Activated CD8-positive, alpha-beta memory T cell treated with anti-CD3 and anti-CD28 coated beads, Interleukin-2, amount 50 U/mL, for 1 hour (primary cell): ENCODE results near the gene NBEA.
"Not testable (repeated sequence)": the region's sequence is repeated elsewhere in the genome, so short reads cannot be mapped to it uniquely, and the experiment has no call there.

Experiments used
- DNase-seq: peaks from one replicate; pipeline ENCODE4 v3.0.0-alpha.2; 2020; ENCODE audit errors: extremely low read depth

The NBEA gene

DNA sequence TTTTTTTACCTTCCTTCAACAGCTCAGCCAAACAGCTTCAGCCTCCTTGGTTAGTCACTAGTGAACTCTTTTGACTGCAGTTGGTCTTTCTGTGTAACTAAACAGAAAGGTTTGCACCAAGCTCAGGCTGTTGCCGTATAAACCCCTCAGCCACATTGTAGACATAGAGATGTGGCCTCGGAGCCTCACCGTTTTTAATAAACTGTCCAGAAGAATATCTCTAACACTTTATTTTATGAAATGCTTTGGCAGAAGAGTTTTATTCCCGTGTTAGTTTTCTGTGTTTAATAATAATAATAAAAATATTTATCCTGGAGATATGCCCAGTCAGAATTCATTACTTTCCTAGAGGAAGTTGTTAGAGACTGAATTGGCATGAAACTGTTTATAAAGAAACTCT lies 706.1 kb downstream of the NBEA start:
- DNase-seq: no peak

DNA sequence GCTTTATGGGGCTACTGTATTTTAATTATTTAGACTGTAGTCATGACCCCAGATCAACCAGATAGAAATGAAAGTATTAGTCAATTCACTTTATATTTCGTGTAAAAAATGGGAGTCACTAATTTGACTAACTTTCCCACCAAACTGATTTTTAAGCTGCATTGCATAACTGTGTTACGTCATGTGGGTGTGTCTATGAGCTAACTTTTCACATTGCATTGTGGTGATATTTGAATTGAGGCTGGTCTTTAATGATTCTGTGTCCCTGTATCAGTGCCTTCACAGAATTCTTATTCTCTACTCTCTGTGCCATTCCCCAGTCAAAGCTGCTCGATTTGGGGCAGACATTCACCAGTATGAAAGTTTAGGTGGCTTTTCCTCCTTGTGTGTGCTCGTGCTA lies 707.1 kb downstream of the NBEA start:
- DNase-seq: no peak

DNA sequence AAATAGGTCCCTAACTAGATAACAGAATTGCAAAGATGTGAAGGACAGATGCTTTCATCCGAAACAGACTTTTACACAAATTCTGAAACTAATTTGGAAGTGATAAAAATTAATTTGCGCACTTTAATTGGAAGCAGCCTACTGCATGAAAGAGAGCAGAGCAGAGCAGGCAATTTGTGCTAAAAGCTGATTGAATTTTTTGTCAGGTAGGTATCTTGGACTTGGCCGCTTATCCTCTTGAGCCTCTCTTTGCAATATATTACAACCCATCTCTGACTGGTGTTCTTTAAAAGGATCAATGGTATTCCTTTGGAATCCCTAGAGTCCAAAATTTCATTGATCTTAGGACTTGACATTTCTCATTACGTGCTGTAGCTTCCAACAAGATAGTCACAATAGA lies 717.7 kb downstream of the NBEA start:
- no peak for DNase-seq

DNA sequence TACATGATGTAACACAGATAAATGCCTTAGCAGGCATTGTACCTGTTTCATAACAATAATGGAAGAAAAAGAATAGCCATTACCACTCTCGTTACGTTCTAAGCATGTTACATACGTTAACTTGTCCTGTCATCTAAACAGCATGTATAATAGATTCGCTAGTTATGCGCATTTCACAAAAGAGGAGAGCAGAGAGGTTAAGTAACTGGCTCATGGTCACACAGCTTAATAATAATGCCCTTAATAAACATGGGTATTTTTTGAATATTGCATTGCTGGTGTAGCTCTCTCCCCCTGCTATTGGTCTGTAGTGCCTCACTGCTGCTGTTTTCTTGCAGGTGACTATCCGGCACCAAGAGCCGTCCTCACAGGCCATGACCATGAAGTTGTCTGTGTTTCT lies 722.7 kb downstream of the NBEA start:
- no peak for DNase-seq

DNA sequence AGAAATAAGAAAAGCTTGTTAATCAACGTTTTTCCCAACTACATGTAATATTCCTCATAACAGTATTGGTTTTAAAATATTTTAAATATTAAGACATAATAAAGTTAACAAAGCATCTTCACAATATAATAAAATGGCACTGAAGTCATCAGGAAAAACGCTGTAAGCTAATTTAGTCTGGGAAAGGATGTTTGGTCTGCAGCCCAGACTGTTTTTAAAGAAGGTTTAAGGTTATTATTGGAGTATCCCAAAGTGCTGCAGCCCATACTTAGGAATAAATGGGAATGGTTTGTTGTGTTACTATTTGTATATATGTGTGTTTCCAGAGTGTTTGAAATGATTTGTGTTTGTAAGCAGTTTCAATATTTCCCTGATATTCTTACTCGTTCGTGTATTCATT lies 727.3 kb downstream of the NBEA start:
- DNase-seq: no peak

DNA sequence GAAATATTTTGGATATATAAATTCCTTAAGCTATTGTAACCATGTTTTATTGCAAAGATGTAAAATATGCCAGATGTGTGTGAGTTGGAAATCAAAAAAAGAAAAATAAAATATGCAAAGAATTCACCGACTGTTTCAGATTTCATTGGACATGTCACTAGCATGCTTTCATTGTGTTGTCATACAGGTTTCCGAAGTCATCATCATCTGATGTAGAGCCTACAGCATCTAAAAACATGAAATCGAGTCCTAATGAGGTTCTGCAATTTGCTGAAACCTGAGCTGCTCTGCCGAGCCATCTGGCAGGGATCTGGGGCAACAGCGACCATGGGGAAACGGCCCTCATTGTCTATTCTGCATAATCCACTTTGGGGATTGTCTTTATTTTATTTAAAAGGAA lies 730.5 kb downstream of the NBEA start:
- no peak for DNase-seq

DNA sequence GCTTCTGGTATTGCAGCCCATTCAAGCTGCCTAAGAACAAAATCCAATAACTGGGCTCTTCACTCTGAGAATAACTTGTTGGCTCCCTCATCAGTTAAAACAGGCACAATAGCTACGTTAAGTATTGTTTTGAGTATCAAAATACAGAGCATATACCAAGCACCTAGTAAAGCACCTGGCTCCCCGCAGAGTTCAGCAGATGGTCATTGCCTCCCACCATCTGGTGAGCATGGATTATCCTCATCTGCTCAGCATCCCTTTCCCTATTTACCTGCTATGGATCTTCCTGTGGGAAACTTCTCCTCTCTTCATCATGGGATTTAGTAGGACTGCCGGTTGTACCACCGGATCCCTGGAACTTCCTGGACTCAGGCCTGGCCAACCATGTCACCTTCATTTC lies 733.6 kb downstream of the NBEA start:
- DNase-seq: no peak

DNA sequence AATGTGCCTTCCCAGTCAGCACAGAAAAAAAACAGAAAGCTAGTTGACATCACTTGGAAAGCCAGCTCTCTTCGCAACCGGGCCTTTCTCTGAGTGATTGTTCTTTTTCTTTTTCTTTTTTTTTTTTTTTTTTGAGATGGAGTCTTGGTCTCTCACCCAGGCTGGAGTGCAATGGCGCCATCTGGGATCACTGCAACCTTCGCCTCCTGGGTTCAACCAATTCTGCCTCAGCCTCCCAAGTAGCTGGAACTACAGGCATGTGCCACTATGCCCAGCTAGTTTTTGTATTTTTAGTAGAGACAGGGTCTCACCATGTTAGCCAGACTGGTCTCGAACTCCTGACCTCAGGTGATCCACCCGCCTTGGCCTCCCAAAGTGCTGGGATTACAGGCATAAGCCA lies 735.8 kb downstream of the NBEA start:
- not testable (repeated sequence) for DNase-seq

DNA sequence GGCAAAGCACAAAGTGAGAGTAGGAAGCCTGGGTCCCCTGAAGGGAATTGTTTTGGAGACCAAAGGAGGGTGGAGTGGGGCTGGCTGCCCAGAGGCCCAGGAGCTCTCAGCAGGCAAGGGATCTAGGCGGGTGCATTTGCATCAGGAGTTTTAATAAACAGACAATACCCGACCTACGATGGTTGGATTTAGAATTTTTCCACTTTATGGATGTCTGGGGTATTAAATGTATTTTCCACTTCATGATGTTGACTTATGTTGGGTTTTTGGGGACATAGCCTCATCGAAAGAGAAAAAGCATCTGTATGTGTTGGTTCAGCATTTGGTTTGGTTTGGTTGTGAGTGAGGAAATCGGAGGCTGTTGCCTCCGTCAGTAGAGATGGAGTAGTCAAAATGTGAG lies 739.6 kb downstream of the NBEA start:
- no peak for DNase-seq

DNA sequence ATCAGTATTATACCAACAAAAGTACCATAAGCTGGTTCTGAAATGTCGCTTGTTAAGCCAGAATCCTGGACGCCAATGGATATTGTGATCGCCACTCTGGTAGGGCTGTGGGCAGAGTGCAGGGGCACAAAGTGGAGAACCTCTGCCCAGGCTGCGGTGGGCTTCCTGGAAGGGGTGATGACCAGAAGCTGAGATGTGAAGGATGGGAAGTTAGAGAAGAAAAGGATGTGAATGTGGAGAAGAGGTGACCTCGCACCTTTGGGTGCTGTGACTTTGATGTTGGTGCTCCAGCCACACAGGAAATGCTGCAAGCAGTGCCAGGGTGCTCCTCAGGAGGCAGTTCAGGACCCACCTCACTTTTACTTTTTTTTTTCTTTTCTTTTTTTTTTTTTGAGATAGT lies 742.4 kb downstream of the NBEA start:
- no peak for DNase-seq

DNA sequence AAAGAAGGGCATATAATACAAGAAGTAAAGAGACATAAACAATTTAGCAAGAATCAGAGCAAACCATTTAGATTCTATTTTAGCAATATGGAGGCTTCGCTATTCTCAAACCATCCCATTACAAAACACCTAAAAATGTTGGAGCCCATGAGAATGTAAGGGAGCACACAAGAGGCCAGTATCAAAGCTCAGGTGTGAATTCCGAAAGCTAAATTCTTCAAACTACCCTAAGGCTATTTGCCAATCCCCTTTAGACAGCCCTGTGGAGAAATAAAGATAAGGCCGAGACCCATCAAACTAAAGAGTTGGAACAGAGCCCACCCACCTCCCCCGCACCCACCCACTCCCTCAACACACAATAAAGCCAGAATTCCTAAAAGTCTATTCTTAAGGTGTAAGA lies 745.3 kb downstream of the NBEA start:
- DNase-seq: no peak

DNA sequence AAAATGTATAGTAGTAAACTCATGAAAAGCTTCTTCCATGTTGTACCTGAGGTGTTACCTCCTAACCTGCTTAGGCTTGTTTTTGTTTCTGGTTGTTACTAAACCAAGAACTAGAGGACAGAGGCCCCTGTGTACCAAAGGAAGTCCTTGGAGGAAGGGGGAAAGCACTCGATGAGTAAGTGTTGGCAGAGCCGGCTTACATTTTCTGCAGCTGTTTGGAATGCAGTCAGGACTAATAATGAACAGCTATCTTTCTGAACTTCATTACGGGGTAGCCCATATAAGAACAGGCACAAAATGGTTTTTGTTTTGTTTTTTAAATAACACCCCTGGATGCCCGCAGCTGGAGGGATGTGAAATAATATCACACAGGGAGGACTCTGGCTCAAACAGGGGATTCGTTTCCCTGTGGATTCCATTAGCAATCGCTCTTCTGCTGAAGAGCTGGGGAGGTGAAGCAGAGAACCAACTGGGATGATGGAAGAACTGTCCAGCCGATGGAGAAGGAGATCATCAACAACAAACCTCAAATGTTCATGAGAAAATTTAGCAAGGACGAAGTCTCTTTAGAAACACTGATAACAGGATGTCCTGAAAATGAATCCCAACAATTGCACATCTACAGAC lies 748.6 kb downstream of the NBEA start:
- no peak for DNase-seq

DNA sequence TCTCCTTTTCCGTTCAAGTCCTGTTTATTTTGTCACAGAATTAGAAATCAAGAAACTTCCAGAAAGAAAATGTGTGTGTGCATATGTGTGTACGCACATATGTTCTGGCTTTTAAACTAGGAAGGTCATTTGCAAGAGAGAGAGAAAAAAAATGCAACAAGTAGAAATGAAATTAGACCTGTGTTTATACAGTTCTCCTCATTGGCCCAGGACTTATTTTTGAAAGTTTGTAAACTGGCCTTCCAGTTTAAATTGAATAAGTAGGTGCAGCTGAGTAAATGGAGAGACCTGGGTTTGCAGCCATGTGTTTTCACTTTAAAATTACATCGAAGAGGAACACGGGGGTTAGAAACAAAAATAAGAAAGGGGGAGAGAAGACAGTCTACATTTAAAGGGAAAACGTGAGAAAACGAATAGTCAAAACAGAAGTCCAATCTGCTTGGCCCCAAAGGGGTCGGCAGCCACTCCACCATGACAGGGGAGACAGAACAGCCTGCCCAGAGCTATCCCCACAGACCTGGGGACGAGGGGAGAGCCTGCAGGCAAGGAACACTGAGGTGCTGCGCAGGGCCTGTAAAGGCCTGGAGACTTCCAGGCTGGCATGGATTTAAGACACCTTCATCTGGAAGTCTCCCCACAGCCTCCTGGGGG lies 751.2 kb downstream of the NBEA start:
- DNase-seq: no peak

DNA sequence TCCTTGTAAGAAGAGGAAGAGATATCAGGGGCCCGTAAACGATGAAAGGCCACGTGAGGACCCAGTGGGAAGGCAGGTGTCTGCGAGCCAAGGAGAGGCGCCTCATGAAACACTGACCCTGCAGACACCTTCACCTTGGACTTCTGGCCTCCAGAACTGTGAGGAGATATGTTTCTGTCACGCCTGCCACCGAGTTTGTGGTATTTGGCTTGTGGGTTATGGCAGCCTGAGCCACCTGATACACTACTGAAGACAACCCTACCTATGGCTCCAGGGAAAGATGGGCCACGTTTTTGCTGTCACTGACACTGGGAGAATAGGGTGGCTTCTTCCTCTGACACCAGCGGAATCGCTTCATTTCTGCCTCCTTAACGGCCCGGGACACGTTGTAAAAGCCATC lies 752.0 kb downstream of the NBEA start:
- DNase-seq: no peak

DNA sequence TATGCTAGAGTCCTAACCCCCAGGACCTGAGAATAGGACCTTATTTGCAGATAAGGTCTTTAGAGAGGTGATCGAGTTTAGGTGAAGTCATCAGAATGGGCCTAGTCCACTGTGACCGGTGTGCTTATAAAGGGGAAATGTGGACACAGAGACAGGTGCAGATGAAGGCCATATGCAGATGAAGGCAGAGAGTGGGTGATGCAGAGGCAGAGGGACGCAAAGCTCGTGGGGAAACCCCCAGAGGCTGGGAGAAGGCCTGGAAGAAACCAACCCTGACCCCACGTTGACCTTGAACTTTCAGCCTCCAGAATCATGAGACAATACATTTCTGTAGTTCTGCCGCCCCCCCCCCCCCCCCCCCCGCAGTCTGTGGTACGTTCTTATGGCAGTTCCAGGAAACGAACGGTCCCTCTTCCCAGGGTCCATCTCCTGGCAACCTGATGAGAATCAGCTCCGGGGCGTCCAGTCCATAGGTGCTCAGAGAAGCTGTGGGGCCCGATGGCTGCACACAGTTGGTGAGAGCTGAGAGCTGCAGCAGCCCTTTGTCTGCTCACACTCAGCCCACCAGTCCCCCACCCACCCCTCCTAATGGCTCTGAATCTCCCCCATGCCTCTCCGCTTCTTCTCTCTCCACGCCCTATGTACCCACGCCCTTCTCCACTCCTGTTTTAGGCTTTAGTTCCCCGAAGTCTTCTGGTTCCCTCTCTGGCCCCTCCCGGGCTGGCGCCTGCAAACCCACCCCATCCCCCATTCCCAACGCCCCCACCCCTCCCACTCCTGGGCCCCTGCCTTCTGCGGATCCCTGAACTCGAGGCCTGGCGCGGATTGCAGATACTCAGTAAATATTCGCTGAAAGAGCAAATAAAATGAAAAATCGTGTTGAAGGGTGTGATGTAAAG lies 752.7 kb downstream of the NBEA start:
- no peak for DNase-seq

DNA sequence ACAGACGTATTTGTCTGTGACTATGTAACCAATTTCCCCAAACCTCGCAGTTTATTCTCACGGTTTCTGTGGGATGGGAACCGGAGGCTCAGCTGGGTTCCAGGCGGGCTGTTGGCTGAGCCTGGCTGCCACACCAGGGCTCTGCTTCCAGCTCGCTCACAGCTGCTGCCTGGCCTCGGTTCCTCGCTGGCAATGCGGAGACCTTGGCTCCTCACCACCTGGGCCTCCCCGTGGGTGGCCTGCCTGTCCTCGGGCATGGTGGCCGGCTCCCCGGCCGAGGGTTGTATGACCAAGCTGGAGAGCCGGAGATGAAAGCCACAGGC lies 753.3 kb downstream of the NBEA start:
- no peak for DNase-seq

DNA sequence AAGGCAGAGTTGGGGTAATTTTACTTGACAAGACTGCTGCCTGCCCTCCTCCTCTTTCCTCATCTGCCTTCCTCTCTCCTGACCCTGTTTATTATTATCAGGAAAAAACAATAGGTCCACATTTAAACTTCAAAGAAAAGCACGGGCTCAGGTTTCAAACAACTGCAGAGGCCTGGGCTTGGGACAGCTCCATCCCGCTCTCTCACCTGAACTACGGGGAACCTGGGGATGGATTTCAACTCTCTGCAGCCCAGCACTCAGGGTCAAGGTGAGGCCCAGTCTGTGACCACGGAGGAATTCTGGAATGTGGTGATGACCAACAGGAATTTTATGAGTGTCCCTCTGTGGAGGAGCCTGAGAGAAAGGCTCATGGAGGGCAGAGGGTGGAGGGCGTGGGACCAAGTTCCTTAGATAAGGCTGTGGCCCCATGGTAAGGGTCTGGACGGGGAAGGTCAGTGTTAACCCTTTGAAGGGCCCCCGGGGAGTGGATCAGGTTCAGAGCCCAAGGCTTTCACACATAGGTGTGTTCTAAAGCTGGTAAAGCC lies 755.2 kb downstream of the NBEA start:
- no peak for DNase-seq

DNA sequence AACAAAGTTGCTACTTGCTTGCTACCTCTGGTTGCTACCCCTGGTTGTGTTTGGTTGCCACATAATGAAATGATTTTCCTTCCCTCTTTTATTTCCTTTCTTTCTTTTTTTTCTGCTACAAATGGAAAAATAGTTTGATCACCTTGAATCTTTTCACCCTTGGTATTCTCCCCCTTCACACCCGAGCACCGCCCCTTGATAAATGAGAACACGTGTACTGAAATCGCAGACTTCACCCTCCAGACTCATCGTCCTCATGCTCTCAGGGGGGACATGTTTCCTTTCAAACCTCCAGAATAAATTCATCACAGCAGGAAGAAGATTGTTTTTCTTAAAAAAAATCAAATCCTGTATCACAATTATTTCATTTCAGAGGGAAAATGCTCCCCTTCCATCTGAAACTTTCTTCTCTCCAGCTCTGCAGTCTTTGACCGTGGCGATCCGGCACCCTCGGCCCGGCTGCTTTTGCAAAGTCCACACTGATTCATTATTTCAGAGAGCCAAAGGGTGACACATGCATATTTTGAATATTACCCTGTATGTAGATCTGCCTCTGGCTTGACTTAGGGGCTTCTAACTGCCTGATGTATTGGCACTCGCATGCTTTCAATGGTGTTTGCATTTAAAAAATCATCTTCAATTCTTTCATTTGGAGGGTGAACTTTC lies 757.0 kb downstream of the NBEA start:
- no peak for DNase-seq

DNA sequence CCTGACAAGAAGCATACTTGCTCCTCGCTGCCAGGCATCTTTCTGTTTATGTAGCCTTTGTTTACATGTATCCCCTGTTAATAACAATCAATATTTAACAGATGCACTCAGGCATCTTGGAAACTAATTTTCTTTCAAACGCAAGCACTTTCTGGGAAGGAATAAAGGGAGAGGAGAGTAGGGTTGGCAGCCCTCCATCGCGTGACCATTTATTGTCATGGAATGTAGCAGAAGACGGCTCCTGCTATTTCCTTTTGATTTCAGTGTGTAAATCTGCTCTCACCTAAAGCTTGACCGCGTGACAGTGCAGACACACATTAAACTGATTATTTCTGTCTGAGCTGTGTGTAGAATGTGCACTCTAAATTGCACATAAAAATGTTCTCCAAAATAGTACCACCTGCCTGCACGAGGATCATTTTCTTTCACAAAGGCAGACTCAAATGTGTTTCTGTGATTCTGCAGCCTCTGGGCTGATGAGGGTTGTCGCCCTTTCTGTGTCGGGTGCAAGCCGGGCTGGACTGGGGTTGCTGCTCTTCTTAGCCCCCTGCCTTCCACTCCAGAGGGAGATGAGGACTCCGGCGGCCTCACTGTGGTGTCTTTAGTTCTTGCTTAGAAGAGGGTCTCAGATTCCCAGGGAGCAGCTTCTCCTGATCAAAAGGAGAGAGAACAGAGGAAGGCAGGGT lies 757.9 kb downstream of the NBEA start:
- DNase-seq: no peak

DNA sequence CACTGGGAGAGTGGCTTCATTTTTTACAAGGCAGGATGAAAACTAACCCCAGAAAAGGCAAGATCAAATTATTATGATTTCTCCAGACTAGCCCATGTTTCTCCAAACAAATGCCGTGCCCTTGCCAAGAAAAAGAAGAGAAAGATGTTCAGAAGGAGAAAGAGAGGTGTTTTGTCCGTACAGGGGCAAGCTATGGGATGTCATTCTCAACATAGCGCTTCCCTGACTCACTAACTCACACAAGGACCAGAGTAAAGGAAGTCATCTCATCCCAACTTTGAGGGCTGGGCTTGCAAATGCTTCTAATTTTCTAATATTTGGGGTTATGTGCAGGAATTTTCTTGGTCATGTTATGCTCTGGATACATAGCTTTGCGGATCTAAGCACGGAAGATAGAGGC lies 758.6 kb downstream of the NBEA start:
- DNase-seq: no peak

DNA sequence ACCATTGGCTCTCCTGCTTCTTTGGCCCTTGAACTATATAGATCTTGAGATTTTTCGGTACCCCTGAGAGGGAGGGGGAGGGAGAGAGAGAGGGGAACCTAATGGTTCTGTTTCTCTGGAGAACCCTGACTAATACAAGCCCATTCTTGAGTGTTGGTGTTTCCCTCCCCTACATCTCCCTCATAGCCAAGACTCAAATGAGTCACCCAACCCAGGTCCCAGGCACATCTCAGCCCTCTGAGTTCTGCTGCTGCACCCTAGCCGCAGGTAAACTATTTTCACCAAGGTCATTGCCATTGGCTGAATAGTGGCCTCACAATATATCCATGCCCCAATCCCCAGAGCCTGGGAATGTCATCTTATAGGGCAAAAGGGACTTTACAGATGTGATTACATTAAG lies 760.2 kb downstream of the NBEA start:
- no peak for DNase-seq

DNA sequence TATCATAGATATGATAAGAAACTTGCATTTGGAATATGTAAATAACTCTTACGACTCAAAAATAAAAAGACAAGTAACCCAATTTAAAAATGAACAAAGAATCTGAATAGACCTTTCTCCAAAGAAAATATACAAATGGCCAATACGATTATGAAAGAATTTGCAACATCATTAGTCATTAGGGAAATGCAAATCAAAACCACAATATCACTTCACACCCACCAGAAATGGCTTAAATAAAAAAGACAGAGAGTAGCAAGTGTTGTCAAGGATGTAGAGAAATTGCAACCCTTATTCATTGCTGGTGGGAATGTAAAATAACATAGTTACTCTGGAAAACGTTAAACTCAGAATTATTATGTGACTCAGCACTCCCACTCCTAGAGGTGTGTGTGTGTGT lies 761.0 kb downstream of the NBEA start:
- DNase-seq: no peak
